ENCODE data around the gene RABL3.
"Not testable (repeated sequence)": the region's sequence is repeated elsewhere in the genome, so short reads cannot be mapped to it uniquely, and the experiment has no call there.

Gene RABL3

DNA sequence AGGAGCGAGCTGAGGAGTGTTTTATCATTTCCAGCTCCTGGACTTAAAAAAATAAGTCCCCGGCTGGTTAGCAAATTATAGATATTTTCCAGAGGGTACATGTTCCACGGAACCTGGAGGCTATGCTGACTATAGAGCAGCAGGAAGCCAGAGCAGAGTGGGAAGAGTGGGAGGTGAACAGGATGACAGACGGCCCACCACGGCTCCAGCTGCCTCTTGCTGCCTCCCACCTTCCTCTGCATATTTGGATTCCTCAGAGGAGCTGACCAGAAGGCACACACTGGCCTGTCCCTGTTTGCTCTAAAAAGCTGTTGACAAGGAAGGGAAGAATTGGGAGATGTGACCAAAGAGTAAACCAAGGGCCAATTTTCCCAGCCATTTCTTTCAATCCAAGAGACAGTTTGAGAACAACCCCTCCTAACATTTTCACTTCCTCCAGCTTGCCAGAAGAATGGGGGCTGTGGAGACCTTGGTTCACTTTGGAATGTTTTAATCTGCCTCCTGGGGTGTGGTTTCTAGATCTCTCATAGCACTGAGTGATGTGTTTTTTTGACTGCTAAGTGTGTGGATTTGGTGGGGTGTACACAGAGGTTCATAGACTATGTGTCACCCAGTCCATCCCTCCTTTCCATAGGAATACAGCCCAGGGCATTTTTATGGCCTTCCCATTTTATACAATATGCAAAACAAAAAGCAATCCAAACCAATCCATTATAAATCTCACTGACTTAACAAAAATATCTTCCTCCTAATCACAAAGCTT, 97.1 kb downstream of the RABL3 start:
- no peak for DNase-seq (ENCODE audit: low read depth)

- DNase-seq (ENCODE audit: low read depth), result no peak
Measured at GRCh38 chr3:120642368-120642948, 99.9 kb downstream of the RABL3 start.

DNA sequence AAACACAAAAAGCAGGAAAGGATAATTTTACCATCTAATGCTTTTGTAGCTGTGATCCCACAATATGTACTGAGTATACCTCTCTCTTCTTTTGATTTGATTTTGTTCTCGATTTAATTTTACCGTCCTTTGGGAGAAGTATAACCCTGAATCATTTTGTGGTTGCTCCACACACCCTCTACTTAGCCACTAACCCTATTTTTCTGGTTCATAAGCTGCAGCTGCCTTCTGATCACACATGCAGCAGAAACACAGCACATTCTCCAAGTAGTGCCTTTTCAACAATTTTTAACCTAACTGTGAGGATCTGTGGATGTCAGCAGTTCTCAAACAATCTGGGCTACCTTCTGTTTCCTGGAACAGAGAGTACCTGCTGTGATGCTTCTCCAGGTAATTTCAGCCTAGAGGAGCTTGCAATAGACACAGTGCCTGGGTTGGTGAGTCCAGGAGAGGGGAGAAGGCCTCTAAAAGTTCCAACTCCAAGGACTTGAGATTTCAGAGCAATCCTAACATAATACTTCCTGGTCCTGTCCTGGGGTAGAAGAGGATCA, 100.5 kb downstream of the RABL3 start:
- no peak for DNase-seq (ENCODE audit: low read depth)

DNA sequence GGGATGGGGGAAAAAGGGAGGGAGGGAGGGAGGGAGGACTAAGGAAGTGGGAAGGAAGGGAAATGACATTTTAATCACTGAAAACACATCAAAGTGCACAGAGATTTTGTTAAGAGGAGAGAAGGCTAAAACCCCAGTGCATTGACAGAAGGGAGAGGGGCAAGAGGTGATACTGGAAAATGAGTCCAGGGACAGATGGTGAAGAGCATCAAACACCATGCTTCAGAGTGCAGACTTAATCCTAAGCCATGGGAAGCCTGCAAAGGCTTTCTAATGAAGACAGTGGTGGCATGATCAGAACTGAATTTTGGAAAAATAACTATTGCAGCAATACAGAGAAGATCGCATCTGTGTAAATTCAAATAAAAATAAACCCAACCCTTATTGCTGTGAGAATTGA, 102.1 kb downstream of the RABL3 start:
- no peak for DNase-seq (ENCODE audit: low read depth)

- not testable (repeated sequence) for DNase-seq (ENCODE audit: low read depth)
Measured at GRCh38 chr3:120638820-120639219, 103.5 kb downstream of the RABL3 start.

- DNase-seq (ENCODE audit: low read depth), result no peak
Measured at GRCh38 chr3:120637851-120638559, 104.3 kb downstream of the RABL3 start.

- no peak for DNase-seq (ENCODE audit: low read depth)
Measured at GRCh38 chr3:120636795-120637401, 105.4 kb downstream of the RABL3 start.
